Activated naive CD8-positive, alpha-beta T cell treated with anti-CD3 and anti-CD28 coated beads for 36 hours (primary cell): Measurements from ENCODE around the gene AUTS2. TPM values are rescaled to one million over a fixed set of nuclear protein-coding genes. Genes with fewer than 3 reads are reported as not detected.

Experiments
- DNase-seq: peaks from one replicate; pipeline ENCODE4 v3.0.0; 2021
- H3K27ac Mint-ChIP-seq: one replicate; pipeline ENCODE4 v1.8.0; 2022; ENCODE audit warnings: mild to moderate bottlenecking, moderate library complexity, mixed read lengths
- H3K27me3 Mint-ChIP-seq: one replicate; pipeline ENCODE4 v1.8.0; 2022; ENCODE audit warnings: mild to moderate bottlenecking, mixed read lengths
- H3K36me3 Mint-ChIP-seq: one replicate; pipeline ENCODE4 v1.8.0; 2021; ENCODE audit warnings: mild to moderate bottlenecking, mixed read lengths
- H3K4me1 Mint-ChIP-seq: one replicate; pipeline ENCODE4 v1.8.0; 2021; ENCODE audit warnings: mixed read lengths
- H3K4me3 Mint-ChIP-seq: one replicate; pipeline ENCODE4 v1.8.0; 2022; ENCODE audit warnings: mild to moderate bottlenecking, moderate library complexity, mixed read lengths
- H3K9me3 Mint-ChIP-seq: one replicate; pipeline ENCODE4 v1.8.0; 2022; ENCODE audit warnings: mixed read lengths
- total RNA-seq, 2 experiments: library from RNA; stranded (reverse); gene quantifications; one replicate each; pipeline ENCODE4 v1.2.3, GENCODE V29; 2021

AUTS2 gene
- total RNA-seq, 2 experiments from 2014 or later = 0.58 to 0.78 TPM

GRCh38 chr7:70419526-70420380 lies 821.5 kb downstream of the AUTS2 start:
- peaks cover 6% of the 10 kb centered on the region for H3K27me3 Mint-ChIP-seq
- DNase-seq = no peak
- H3K4me1 Mint-ChIP-seq = no peaks in the 10 kb centered on the region
- H3K27ac Mint-ChIP-seq = no peak overlapping the region
- H3K9me3 Mint-ChIP-seq = no peaks in the 10 kb centered on the region
- no peak overlapping the region for H3K4me3 Mint-ChIP-seq
- H3K36me3 Mint-ChIP-seq = no peaks in the 10 kb centered on the region

- no peaks in the 10 kb centered on the region for H3K36me3 Mint-ChIP-seq
- no peaks in the 10 kb centered on the region for H3K9me3 Mint-ChIP-seq
- DNase-seq = no peak
- no peak overlapping the region for H3K4me3 Mint-ChIP-seq
- peaks cover 6% of the 10 kb centered on the region for H3K27me3 Mint-ChIP-seq
- H3K27ac Mint-ChIP-seq = no peak overlapping the region
- no peaks in the 10 kb centered on the region for H3K4me1 Mint-ChIP-seq
Observed at GRCh38 chr7:70420381-70420662, 822.0 kb downstream of the AUTS2 start.

GRCh38 chr7:70421319-70421718 lies 823.0 kb downstream of the AUTS2 start:
- no peaks in the 10 kb centered on the region for H3K4me1 Mint-ChIP-seq
- H3K4me3 Mint-ChIP-seq = no peak overlapping the region
- H3K36me3 Mint-ChIP-seq = no peaks in the 10 kb centered on the region
- DNase-seq = no peak
- no peak overlapping the region for H3K27ac Mint-ChIP-seq
- no peaks in the 10 kb centered on the region for H3K9me3 Mint-ChIP-seq
- H3K27me3 Mint-ChIP-seq = peaks cover 6% of the 10 kb centered on the region

GRCh38 chr7:70426249-70426880 lies 828.1 kb downstream of the AUTS2 start:
- Mint-ChIP-seq H3K36me3 (no peaks in the 10 kb centered on the region), H3K27ac (no peak overlapping the region), H3K4me3 (no peak overlapping the region), H3K9me3 (no peaks in the 10 kb centered on the region), H3K4me1 (no peaks in the 10 kb centered on the region), H3K27me3 (peaks cover 6% of the 10 kb centered on the region)
- no peak for DNase-seq

- H3K36me3 Mint-ChIP-seq = no peaks in the 10 kb centered on the region
- H3K4me3 Mint-ChIP-seq = no peak overlapping the region
- no peaks in the 10 kb centered on the region for H3K9me3 Mint-ChIP-seq
- H3K27me3 Mint-ChIP-seq = no peaks in the 10 kb centered on the region
- DNase-seq = no peak
- no peak overlapping the region for H3K27ac Mint-ChIP-seq
- H3K4me1 Mint-ChIP-seq = peaks cover 3% of the 10 kb centered on the region
Observed at GRCh38 chr7:70432567-70433001, 834.3 kb downstream of the AUTS2 start.

- Mint-ChIP-seq H3K9me3 (no peaks in the 10 kb centered on the region), H3K27me3 (no peaks in the 10 kb centered on the region), H3K36me3 (no peaks in the 10 kb centered on the region), H3K4me3 (no peak overlapping the region), H3K27ac (no peak overlapping the region), H3K4me1 (peaks cover 3% of the 10 kb centered on the region)
- DNase-seq = no peak
Observed at GRCh38 chr7:70434376-70434775, 836.1 kb downstream of the AUTS2 start.

- Mint-ChIP-seq H3K4me1 (peaks cover 3% of the 10 kb centered on the region), H3K27me3 (no peaks in the 10 kb centered on the region), H3K9me3 (no peaks in the 10 kb centered on the region), H3K36me3 (no peaks in the 10 kb centered on the region), H3K27ac (no peak overlapping the region), H3K4me3 (no peak overlapping the region)
- DNase-seq = no peak
Observed at GRCh38 chr7:70434821-70435220, 836.5 kb downstream of the AUTS2 start.

- Mint-ChIP-seq H3K4me3 (no peak overlapping the region), H3K27ac (no peak overlapping the region), H3K4me1 (peaks cover 3% of the 10 kb centered on the region), H3K36me3 (no peaks in the 10 kb centered on the region), H3K9me3 (no peaks in the 10 kb centered on the region), H3K27me3 (no peaks in the 10 kb centered on the region)
- no peak for DNase-seq
Observed at GRCh38 chr7:70435634-70436033, 837.4 kb downstream of the AUTS2 start.

- no peaks in the 10 kb centered on the region for H3K36me3 Mint-ChIP-seq
Observed at GRCh38 chr7:70436790-70437350, 838.6 kb downstream of the AUTS2 start.

GRCh38 chr7:70439651-70440050 lies 841.4 kb downstream of the AUTS2 start:
- H3K27ac Mint-ChIP-seq = no peak overlapping the region
- H3K4me3 Mint-ChIP-seq = no peak overlapping the region
- no peaks in the 10 kb centered on the region for H3K36me3 Mint-ChIP-seq

More at GRCh38 chr7:70436790-70437350, 838.6 kb downstream of the AUTS2 start:
- Mint-ChIP-seq H3K27ac (no peak overlapping the region), H3K4me3 (no peak overlapping the region), H3K4me1 (peaks cover 3% of the 10 kb centered on the region), H3K27me3 (no peaks in the 10 kb centered on the region), H3K9me3 (no peaks in the 10 kb centered on the region)
- DNase-seq = no peak

GRCh38 chr7:70446448-70447143 lies 848.3 kb downstream of the AUTS2 start:
- H3K4me1 Mint-ChIP-seq = no peaks in the 10 kb centered on the region
- H3K27ac Mint-ChIP-seq = no peak overlapping the region
- no peaks in the 10 kb centered on the region for H3K9me3 Mint-ChIP-seq
- DNase-seq = no peak
- H3K36me3 Mint-ChIP-seq = no peaks in the 10 kb centered on the region
- no peaks in the 10 kb centered on the region for H3K27me3 Mint-ChIP-seq
- no peak overlapping the region for H3K4me3 Mint-ChIP-seq

More at GRCh38 chr7:70439651-70440050, 841.4 kb downstream of the AUTS2 start:
- H3K27me3 Mint-ChIP-seq = no peaks in the 10 kb centered on the region
- H3K4me1 Mint-ChIP-seq = peaks cover 3% of the 10 kb centered on the region
- DNase-seq = no peak
- no peaks in the 10 kb centered on the region for H3K9me3 Mint-ChIP-seq

- Mint-ChIP-seq H3K36me3 (no peaks in the 10 kb centered on the region), H3K27ac (no peak overlapping the region), H3K27me3 (no peaks in the 10 kb centered on the region), H3K4me1 (no peaks in the 10 kb centered on the region), H3K9me3 (no peaks in the 10 kb centered on the region), H3K4me3 (no peak overlapping the region)
- DNase-seq = no peak
Observed at GRCh38 chr7:70448312-70448906, 850.1 kb downstream of the AUTS2 start.

- Mint-ChIP-seq H3K4me3 (no peak overlapping the region), H3K4me1 (no peaks in the 10 kb centered on the region), H3K27me3 (no peaks in the 10 kb centered on the region), H3K27ac (no peak overlapping the region), H3K36me3 (no peaks in the 10 kb centered on the region), H3K9me3 (no peaks in the 10 kb centered on the region)
- no peak for DNase-seq
Observed at GRCh38 chr7:70450731-70451130, 852.5 kb downstream of the AUTS2 start.

- Mint-ChIP-seq H3K9me3 (no peaks in the 10 kb centered on the region), H3K36me3 (no peaks in the 10 kb centered on the region), H3K4me1 (peaks cover 25% of the 10 kb centered on the region), H3K4me3 (no peak overlapping the region), H3K27me3 (no peaks in the 10 kb centered on the region), H3K27ac (no peak overlapping the region)
- no peak for DNase-seq
Observed at GRCh38 chr7:70455925-70456324, 857.6 kb downstream of the AUTS2 start.

GRCh38 chr7:70456719-70457118 lies 858.4 kb downstream of the AUTS2 start:
- Mint-ChIP-seq H3K9me3 (no peaks in the 10 kb centered on the region), H3K27me3 (no peaks in the 10 kb centered on the region), H3K27ac (no peak overlapping the region), H3K36me3 (no peaks in the 10 kb centered on the region), H3K4me1 (peaks cover 25% of the 10 kb centered on the region), H3K4me3 (no peak overlapping the region)
- DNase-seq = no peak
